Neuronal stem cell (in vitro differentiated cells): ENCODE data around the gene DMAC2.

Experiments
- DNase-seq: peaks from one replicate; pipeline ENCODE4 v3.0.0-alpha.2; 2013; ENCODE audit warnings: low spot score
- H2AFZ ChIP-seq: one replicate; pipeline ENCODE4 v1.6.1; 2013; ENCODE audit warnings: mild to moderate bottlenecking, low read length, inconsistent platforms
- H2AK5ac ChIP-seq: 2 replicates; pipeline ENCODE4 v1.6.1; 2013; ENCODE audit warnings: low read depth, mild to moderate bottlenecking, inconsistent platforms, low read length, moderate library complexity, mixed read lengths
- H2BK120ac ChIP-seq: 2 replicates; pipeline ENCODE4 v1.6.1; 2013; ENCODE audit warnings: low read depth, mild to moderate bottlenecking, inconsistent platforms, low read length, moderate library complexity, mixed read lengths
- H2BK12ac ChIP-seq: one replicate; pipeline ENCODE4 v1.6.1; 2013; ENCODE audit warnings: low read length, inconsistent platforms
- H2BK15ac ChIP-seq: 2 replicates; pipeline ENCODE4 v1.6.1; 2013; ENCODE audit warnings: mild to moderate bottlenecking, low read length, inconsistent platforms, mixed read lengths
- H2BK5ac ChIP-seq: one replicate; pipeline ENCODE4 v1.6.1; 2013; ENCODE audit warnings: inconsistent platforms, mild to moderate bottlenecking, low read length, moderate library complexity
- H3K14ac ChIP-seq: one replicate; pipeline ENCODE4 v1.6.1; 2013; ENCODE audit warnings: low read length, inconsistent platforms
- H3K18ac ChIP-seq: 2 replicates; pipeline ENCODE4 v1.6.1; 2013; ENCODE audit warnings: low read length, inconsistent platforms
- H3K23ac ChIP-seq: 2 replicates; pipeline ENCODE4 v1.6.1; 2013; ENCODE audit warnings: low read depth, mild to moderate bottlenecking, mixed read lengths, low read length, inconsistent platforms; ENCODE audit not compliant: poor library complexity
- H3K27ac ChIP-seq: replicated peaks from 3 replicates; pipeline ENCODE4 v1.5.1; 2013; ENCODE audit warnings: low read length, inconsistent platforms
- H3K27me3 ChIP-seq, 3 experiments: 2 replicates each; pipeline ENCODE4 v1.6.1; 2013; ENCODE audit warnings: low read length in 3 of 3, mild to moderate bottlenecking in 2 of 3, inconsistent platforms in 1 of 3, low read depth in 1 of 3, mixed read lengths in 1 of 3, moderate library complexity in 1 of 3; ENCODE audit not compliant: control insufficient read depth in 3 of 3, insufficient read depth in 3 of 3
- H3K36me3 ChIP-seq, 2 donors: replicated peaks in 1 of 2; 2 replicates each; pipeline ENCODE4 v1.6.1; 2013; ENCODE audit warnings: low read length in 2 of 2; ENCODE audit not compliant: control insufficient read depth in 2 of 2, insufficient read depth in 2 of 2
- H3K4ac ChIP-seq: 2 replicates; pipeline ENCODE4 v1.6.1; 2013; ENCODE audit warnings: inconsistent platforms, mild to moderate bottlenecking, low read length, moderate library complexity
- H3K4me1 ChIP-seq, 2 donors: 1 replicate in 1 of 2; 2 replicates in 1 of 2; pipeline ENCODE4 v1.6.1; 2013; ENCODE audit warnings: low read length in 2 of 2, low read depth in 1 of 2; ENCODE audit not compliant: control insufficient read depth in 2 of 2, insufficient read depth in 1 of 2
- H3K4me2 ChIP-seq: one replicate; pipeline ENCODE4 v1.6.1; 2013; ENCODE audit warnings: mild to moderate bottlenecking, low read length, inconsistent platforms; ENCODE audit not compliant: insufficient read depth, poor library complexity, severe bottlenecking
- H3K4me3 ChIP-seq, 2 donors: 2 replicates each; pipeline ENCODE4 v1.5.1; 2013; ENCODE audit warnings: low read length in 2 of 2, mild to moderate bottlenecking in 2 of 2, inconsistent platforms in 1 of 2, moderate library complexity in 1 of 2
- H3K79me1 ChIP-seq: one replicate; pipeline ENCODE4 v1.6.1; 2013; ENCODE audit warnings: low read depth, mild to moderate bottlenecking, inconsistent platforms, low read length, moderate library complexity
- H3K9ac ChIP-seq: one replicate; pipeline ENCODE4 v1.6.1; 2013; ENCODE audit warnings: mild to moderate bottlenecking, low read depth, low read length, inconsistent platforms; ENCODE audit not compliant: poor library complexity
- H3K9me3 ChIP-seq, 2 donors: replicated peaks in 1 of 2; 2 replicates each; pipeline versions ENCODE3 to v1.6.1; 2013; ENCODE audit warnings: low read length in 2 of 2, mild to moderate bottlenecking in 2 of 2, inconsistent platforms in 1 of 2, low read depth in 1 of 2, mixed read lengths in 1 of 2, moderate library complexity in 1 of 2; ENCODE audit not compliant: control insufficient read depth in 2 of 2, insufficient read depth in 1 of 2
- H4K8ac ChIP-seq: one replicate; pipeline ENCODE4 v1.6.1; 2013; ENCODE audit warnings: low read depth, mild to moderate bottlenecking, inconsistent platforms, low read length, moderate library complexity
- H4K91ac ChIP-seq: one replicate; pipeline ENCODE4 v1.6.1; 2013; ENCODE audit warnings: low read length, low read depth, mild to moderate bottlenecking, inconsistent platforms; ENCODE audit not compliant: poor library complexity
- WGBS, 2 donors: extraction: QIAGEN DNeasy Blood & Tissue Kit; methylation state at CpG; one replicate each; pipeline ENCODE4 v1.1.7; 2013; ENCODE audit warnings: missing lambda C conversion rate in 2 of 2, mixed read lengths in 1 of 2; ENCODE audit not compliant: insufficient read length in 2 of 2, insufficient replicate concordance in 1 of 2; ENCODE audit errors: extremely low coverage in 2 of 2; 5-methylcytosine and 5-hydroxymethylcytosine counted together

DMAC2 gene

DNA sequence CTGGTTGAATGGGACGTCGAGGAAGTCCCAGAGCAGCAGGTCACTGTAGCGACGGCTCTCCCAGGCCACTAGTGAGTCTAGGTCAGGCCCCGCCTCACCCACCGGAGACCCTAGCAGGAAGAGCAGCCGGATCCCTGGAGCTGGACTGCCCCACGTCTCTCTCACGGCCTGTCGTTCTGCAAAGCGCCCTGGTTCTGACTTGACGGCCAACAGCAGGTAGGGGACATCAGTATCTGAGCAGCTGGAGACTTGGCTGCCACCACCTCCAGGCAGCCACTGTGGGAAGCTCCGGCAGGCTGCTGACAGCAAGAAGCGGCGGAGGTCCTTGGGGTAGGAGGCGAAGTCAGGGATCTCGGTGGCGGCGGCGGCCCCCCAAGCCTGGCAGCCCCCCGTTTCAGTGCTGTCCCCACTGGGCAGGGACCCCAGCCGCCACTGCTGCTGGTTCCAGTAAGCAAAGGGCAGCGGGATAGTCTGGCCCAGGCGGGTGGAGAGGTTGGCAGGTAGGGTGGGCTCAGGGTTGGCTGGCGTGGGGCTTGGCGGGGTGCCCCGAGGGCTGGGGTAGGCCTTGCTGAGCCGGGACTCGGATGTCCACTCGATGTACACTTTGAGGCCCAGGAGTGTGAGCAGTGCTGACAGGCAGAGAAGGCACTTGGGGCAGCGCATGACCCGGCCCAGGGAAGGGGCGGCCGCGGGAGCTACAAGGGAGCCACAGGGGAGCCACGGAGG lies 13.4 kb downstream of the DMAC2 start:
- H2AK5ac ChIP-seq = peak overlapping the region; percentile 86
- no peak overlapping the region for H3K4ac ChIP-seq
- peak overlapping the region; percentile 94 for H3K18ac ChIP-seq
- peak overlapping the region; percentile 85 for H2AFZ ChIP-seq
- H2BK120ac ChIP-seq = peak overlapping the region; percentile 72
- H3K14ac ChIP-seq = peak overlapping the region; percentile 56
- H2BK12ac ChIP-seq = no peak overlapping the region
- no peak overlapping the region for H4K91ac ChIP-seq
- peak overlapping the region; percentile 93 for H3K23ac ChIP-seq
- H3K79me1 ChIP-seq = peaks cover 5% of the 10 kb centered on the region
- peaks cover 13 to 19% of the 10 kb centered on the region in 2 donors for H3K4me1 ChIP-seq
- no peak for DNase-seq
- H2BK15ac ChIP-seq = peak overlapping the region; percentile 30
- no CpG with 5 or more reads among the region's 36 CpGs for WGBS, 2 donors
- H2BK5ac ChIP-seq = peak overlapping the region; percentile 6
- H4K8ac ChIP-seq = peak overlapping the region; percentile 23
- peak overlapping the region; percentile 77 for H3K9ac ChIP-seq
- peaks cover 23 to 41% of the 10 kb centered on the region in 2 donors for H3K36me3 ChIP-seq
- H3K27me3 ChIP-seq = no peaks in the 10 kb centered on the region
- peak overlapping the region; percentile 56 for H3K4me2 ChIP-seq
- no peak overlapping the region for H3K27ac ChIP-seq
- no peaks in the 10 kb centered on the region for H3K9me3 ChIP-seq
- peak overlapping the region in 1 of 2 donors; percentile 42 for H3K4me3 ChIP-seq

DNA sequence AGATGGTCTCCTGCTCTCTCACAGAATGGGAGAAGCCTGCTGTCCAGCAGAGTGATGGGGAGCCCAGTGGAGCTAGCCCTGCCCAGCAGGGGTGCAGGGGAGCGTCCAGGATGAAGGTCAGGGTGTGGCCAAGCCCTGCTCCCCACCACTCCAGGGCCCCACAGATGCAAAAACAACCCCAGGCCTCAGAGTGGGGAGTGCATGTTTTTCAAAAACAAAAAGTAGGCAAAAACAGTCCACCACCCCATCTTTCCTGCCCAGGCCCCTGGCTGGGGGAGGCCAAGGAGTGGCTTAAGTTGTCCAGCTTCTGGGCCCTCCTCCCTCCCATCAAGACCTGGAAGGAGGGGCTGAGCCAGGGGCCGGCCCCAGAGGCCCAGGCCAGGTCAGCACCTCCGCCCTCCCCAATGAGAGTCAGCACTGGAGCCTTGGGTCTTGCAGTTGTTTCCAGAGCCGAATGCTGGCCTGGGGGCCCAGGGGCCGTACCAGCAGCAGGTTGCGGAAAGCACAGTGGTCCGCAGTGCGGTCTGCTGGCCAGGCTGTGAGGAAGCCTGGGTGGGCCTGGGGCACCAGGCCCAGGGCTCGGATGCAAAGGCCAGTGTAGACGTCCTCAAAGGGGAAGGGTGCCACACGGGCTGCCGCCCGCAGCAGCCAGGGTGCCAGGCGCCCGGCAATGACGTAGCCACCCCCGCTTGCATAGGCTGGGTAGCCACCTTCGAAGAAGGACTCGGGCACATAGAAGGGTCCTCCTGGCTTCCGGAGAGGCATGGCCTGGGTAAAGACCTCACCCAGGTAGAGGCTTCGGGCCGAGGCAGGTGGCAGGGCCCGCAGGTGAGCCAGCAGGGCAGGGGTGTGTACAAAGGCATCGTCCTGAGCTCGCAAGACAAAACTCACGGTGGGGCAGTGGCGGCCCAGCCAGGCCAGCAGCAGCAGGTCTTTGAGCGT lies 14.3 kb downstream of the DMAC2 start:
- peak overlapping the region; percentile 72 for H2BK120ac ChIP-seq
- no peak overlapping the region for H4K91ac ChIP-seq
- peaks cover 5% of the 10 kb centered on the region for H3K79me1 ChIP-seq
- no peak overlapping the region for H2AFZ ChIP-seq
- H2BK12ac ChIP-seq = no peak overlapping the region
- H3K14ac ChIP-seq = no peak overlapping the region
- no peak overlapping the region for H3K4me3 ChIP-seq
- H3K36me3 ChIP-seq = peaks cover 20 to 40% of the 10 kb centered on the region in 2 donors
- H3K18ac ChIP-seq = no peak overlapping the region
- H3K4me2 ChIP-seq = no peak overlapping the region
- H3K27me3 ChIP-seq = no peaks in the 10 kb centered on the region
- H3K9me3 ChIP-seq = no peaks in the 10 kb centered on the region
- no peak overlapping the region for H3K4ac ChIP-seq
- peak overlapping the region; percentile 86 for H2AK5ac ChIP-seq
- H3K23ac ChIP-seq = peak overlapping the region; percentile 93
- no peak for DNase-seq
- no peak overlapping the region for H2BK15ac ChIP-seq
- peaks cover 13 to 19% of the 10 kb centered on the region in 2 donors for H3K4me1 ChIP-seq
- no peak overlapping the region for H4K8ac ChIP-seq
- H3K27ac ChIP-seq = no peak overlapping the region
- no CpG with 5 or more reads among the region's 28 CpGs for WGBS, 2 donors
- no peak overlapping the region for H2BK5ac ChIP-seq
- H3K9ac ChIP-seq = peak overlapping the region; percentile 77

DNA sequence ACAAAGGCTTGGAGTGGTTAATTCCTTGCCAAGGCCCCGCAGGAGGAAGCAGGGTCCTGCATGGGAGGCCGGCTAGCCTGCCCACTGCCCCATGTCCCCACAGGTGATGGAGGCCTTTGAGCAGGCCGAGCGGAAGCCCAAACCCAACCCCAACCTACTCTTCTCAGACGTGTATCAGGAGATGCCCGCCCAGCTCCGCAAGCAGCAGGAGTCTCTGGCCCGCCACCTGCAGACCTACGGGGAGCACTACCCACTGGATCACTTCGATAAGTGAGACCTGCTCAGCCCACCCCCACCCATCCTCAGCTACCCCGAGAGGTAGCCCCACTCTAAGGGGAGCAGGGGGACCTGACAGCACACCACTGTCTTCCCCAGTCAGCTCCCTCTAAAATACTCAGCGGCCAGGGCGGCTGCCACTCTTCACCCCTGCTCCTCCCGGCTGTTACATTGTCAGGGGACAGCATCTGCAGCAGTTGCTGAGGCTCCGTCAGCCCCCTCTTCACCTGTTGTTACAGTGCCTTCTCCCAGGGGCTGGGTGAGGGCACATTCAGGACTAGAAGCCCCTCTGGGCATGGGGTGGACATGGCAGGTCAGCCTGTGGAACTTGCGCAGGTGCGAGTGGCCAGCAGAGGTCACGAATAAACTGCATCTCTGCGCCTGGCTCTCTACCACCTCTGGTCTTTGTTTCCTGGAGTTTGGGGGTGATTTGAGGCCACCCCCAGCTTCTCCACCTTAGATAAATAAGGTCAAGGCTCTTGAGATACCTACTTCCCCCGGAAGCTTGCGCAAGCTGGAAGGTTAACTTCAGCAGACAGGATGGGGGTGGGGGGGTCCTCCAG lies 15.2 kb downstream of the DMAC2 start:
- H2BK120ac ChIP-seq = no peak overlapping the region
- H2BK12ac ChIP-seq = no peak overlapping the region
- H2BK5ac ChIP-seq = no peak overlapping the region
- no peak overlapping the region for H3K18ac ChIP-seq
- no peak overlapping the region for H2AK5ac ChIP-seq
- no CpG with 5 or more reads among the region's 21 CpGs for WGBS, 2 donors
- H3K23ac ChIP-seq = peak overlapping the region; percentile 0
- DNase-seq = no peak
- H3K4ac ChIP-seq = no peak overlapping the region
- peaks cover 13 to 19% of the 10 kb centered on the region in 2 donors for H3K4me1 ChIP-seq
- H3K9me3 ChIP-seq = no peaks in the 10 kb centered on the region
- H3K79me1 ChIP-seq = peaks cover 5% of the 10 kb centered on the region
- no peak overlapping the region for H3K4me3 ChIP-seq
- no peak overlapping the region for H4K8ac ChIP-seq
- H2AFZ ChIP-seq = no peak overlapping the region
- H2BK15ac ChIP-seq = no peak overlapping the region
- H3K27ac ChIP-seq = no peak overlapping the region
- H3K9ac ChIP-seq = peak overlapping the region; percentile 3
- H3K36me3 ChIP-seq = peaks cover 25 to 48% of the 10 kb centered on the region in 2 donors
- no peak overlapping the region for H4K91ac ChIP-seq
- H3K14ac ChIP-seq = no peak overlapping the region
- no peaks in the 10 kb centered on the region for H3K27me3 ChIP-seq
- H3K4me2 ChIP-seq = no peak overlapping the region
